ENCODE measurements around the gene GPD2.

The GPD2 gene

DNA sequence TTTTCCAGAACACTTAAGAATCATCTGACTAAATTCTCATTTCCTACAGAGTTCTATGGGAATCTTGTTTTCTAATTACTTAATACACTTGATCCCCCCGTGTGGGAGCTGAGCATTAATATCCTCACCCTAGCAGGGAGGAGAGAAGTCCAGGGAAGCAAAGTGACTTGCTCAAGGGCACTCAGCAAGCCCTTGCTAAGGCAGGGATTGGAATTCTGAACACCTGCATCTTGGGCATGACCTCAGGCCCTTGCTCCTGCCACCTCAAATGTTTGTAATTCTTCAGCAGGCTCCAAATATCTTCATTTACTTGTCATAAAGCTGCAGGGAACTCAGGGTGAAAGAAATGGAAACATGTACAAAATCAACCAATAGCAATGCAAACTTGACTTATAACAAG is 162.4 kb downstream of the GPD2 start:
- Histone ChIP-seq H3K79me2 (ENCODE audit: insufficient read depth, low read length) (no peaks in the 10 kb centered on the region), H3K36me3 (ENCODE audit: insufficient read depth, low read length) (no peaks in the 10 kb centered on the region), H4K20me1 (ENCODE audit: insufficient read depth, low read length) (no peaks in the 10 kb centered on the region), H3K9ac (ENCODE audit: low read depth, low read length) (no peak overlapping the region), H3K4me3 (ENCODE audit: low read depth in 1 of 2, low read length in 2 of 2) (no peak overlapping the region), H3K9me3 (ENCODE audit: insufficient read depth, low read length, severe bottlenecking) (no peaks in the 10 kb centered on the region), H3K27ac (ENCODE audit: low read length) (no peak overlapping the region), H3K4me1 (ENCODE audit: insufficient read depth, low read length) (no peaks in the 10 kb centered on the region), H2AFZ (ENCODE audit: low read depth, low read length) (no peak overlapping the region), H3K4me2 (ENCODE audit: insufficient read depth, low read length) (no peak overlapping the region), H3K27me3 (ENCODE audit: insufficient read depth, low read length, poor library complexity) (no peaks in the 10 kb centered on the region)
- TF ChIP-seq, protein P1, sequence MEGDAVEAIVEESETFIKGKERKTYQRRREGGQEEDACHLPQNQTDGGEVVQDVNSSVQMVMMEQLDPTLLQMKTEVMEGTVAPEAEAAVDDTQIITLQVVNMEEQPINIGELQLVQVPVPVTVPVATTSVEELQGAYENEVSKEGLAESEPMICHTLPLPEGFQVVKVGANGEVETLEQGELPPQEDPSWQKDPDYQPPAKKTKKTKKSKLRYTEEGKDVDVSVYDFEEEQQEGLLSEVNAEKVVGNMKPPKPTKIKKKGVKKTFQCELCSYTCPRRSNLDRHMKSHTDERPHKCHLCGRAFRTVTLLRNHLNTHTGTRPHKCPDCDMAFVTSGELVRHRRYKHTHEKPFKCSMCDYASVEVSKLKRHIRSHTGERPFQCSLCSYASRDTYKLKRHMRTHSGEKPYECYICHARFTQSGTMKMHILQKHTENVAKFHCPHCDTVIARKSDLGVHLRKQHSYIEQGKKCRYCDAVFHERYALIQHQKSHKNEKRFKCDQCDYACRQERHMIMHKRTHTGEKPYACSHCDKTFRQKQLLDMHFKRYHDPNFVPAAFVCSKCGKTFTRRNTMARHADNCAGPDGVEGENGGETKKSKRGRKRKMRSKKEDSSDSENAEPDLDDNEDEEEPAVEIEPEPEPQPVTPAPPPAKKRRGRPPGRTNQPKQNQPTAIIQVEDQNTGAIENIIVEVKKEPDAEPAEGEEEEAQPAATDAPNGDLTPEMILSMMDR (IDR thresholded peaks at IDR 0.05; ENCODE audit: borderline replicate concordance, extremely low read depth, low read length, poor library complexity, severe bottlenecking), result no peak
- TF ChIP-seq EZH2 (IDR thresholded peaks at IDR 0.05; ENCODE audit: borderline replicate concordance, low read depth, low read length, severe bottlenecking), result no peak
- ATAC-seq (ENCODE audit: insufficient read depth, low read depth) (no peak), DNase-seq (no peak)

DNA sequence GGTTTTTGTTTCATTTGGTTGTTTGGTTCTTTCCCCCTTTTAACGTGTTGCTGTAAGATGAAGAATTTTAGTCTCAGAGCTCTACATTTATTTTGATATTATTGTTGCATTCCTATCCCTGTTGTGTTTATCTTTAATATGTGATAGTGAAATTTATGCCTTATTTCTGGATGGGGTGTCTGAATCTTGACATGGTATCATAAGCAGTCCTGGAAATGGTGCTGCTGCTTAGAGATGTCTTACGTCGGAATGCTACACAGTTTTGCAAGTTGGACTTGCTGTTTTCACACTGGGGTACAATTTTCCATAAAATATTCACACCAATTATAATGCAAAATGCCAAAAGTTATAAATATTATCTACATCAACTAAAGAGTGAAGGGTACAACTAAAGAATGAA is 164.0 kb downstream of the GPD2 start:
- no peaks in the 10 kb centered on the region for H3K36me3 ChIP-seq (ENCODE audit: insufficient read depth, low read length)
- no peak overlapping the region for H2AFZ ChIP-seq (ENCODE audit: low read depth, low read length)
- TF ChIP-seq, protein P1 (IDR thresholded peaks at IDR 0.05; ENCODE audit: borderline replicate concordance, extremely low read depth, low read length, poor library complexity, severe bottlenecking), result no peak
- no peak for TF ChIP-seq EZH2 (IDR thresholded peaks at IDR 0.05; ENCODE audit: borderline replicate concordance, low read depth, low read length, severe bottlenecking)
- no peak overlapping the region for H3K4me3 ChIP-seq (ENCODE audit: low read depth in 1 of 2, low read length in 2 of 2)
- no peak for ATAC-seq (ENCODE audit: insufficient read depth, low read depth)
- no peaks in the 10 kb centered on the region for H4K20me1 ChIP-seq (ENCODE audit: insufficient read depth, low read length)
- H3K27me3 ChIP-seq (ENCODE audit: insufficient read depth, low read length, poor library complexity), result no peaks in the 10 kb centered on the region
- H3K9me3 ChIP-seq (ENCODE audit: insufficient read depth, low read length, severe bottlenecking), result no peaks in the 10 kb centered on the region
- H3K4me1 ChIP-seq (ENCODE audit: insufficient read depth, low read length), result no peaks in the 10 kb centered on the region
- no peak for DNase-seq
- no peaks in the 10 kb centered on the region for H3K79me2 ChIP-seq (ENCODE audit: insufficient read depth, low read length)
- no peak overlapping the region for H3K27ac ChIP-seq (ENCODE audit: low read length)
- H3K4me2 ChIP-seq (ENCODE audit: insufficient read depth, low read length), result no peak overlapping the region
- H3K9ac ChIP-seq (ENCODE audit: low read depth, low read length), result no peak overlapping the region

DNA sequence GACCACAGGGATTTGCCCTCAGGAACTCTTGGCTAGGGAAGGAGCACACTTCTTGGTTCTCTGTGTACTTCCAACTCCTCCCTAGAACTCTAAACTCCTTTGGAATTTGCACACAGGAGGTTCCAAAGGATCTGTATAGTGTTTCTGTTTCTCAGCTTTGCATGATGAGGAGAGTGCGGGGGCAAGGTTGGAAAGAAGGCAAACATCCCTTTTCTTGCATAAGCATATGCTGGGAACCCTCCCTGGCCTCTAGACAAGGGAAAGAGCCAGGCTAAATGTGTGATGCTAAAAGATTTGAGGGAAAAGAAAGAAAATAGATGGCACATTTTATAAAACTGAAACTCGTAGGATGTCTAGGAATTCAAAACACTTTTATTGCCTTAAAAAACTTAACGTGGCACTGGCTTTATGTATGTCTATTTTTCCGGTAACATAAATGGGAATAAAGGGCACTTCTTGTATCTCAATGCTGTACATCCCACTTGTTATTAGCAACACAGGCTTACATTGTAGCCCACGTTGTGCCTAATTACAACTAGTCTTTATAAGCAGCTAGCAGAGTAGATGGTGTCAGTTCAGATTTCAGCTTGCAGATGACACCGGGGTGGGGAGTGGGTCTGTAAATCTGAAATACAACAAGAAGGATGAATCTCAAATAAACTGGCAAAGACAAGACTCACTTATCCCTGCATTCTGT is 165.8 kb downstream of the GPD2 start:
- no peaks in the 10 kb centered on the region for H3K79me2 ChIP-seq (ENCODE audit: insufficient read depth, low read length)
- H4K20me1 ChIP-seq (ENCODE audit: insufficient read depth, low read length), result no peaks in the 10 kb centered on the region
- no peaks in the 10 kb centered on the region for H3K36me3 ChIP-seq (ENCODE audit: insufficient read depth, low read length)
- no peak for TF ChIP-seq EZH2 (IDR thresholded peaks at IDR 0.05; ENCODE audit: borderline replicate concordance, low read depth, low read length, severe bottlenecking)
- TF ChIP-seq, protein P1 (IDR thresholded peaks at IDR 0.05; ENCODE audit: borderline replicate concordance, extremely low read depth, low read length, poor library complexity, severe bottlenecking), result no peak
- no peak overlapping the region for H2AFZ ChIP-seq (ENCODE audit: low read depth, low read length)
- no peaks in the 10 kb centered on the region for H3K4me1 ChIP-seq (ENCODE audit: insufficient read depth, low read length)
- peaks cover 4% of the 10 kb centered on the region for H3K9me3 ChIP-seq (ENCODE audit: insufficient read depth, low read length, severe bottlenecking)
- H3K4me2 ChIP-seq (ENCODE audit: insufficient read depth, low read length), result no peak overlapping the region
- no peak for ATAC-seq (ENCODE audit: insufficient read depth, low read depth)
- no peak overlapping the region for H3K9ac ChIP-seq (ENCODE audit: low read depth, low read length)
- no peak overlapping the region for H3K27ac ChIP-seq (ENCODE audit: low read length)
- H3K27me3 ChIP-seq (ENCODE audit: insufficient read depth, low read length, poor library complexity), result no peaks in the 10 kb centered on the region
- no peak for DNase-seq
- no peak overlapping the region for H3K4me3 ChIP-seq (ENCODE audit: low read depth in 1 of 2, low read length in 2 of 2)

All from DND-41 (cell line).